ENCODE results near the gene FBXL16. TPM values are rescaled to one million over a fixed set of nuclear protein-coding genes. Genes with fewer than 3 reads are reported as not detected.
A peak's percentile ranks its signal among the peaks of the same experiment; 100 is the strongest.
"Not testable (repeated sequence)": the region's sequence is repeated elsewhere in the genome, so short reads cannot be mapped to it uniquely, and the experiment has no call there.

FBXL16 gene
- total RNA-seq, 1 donor from 2014 or later: 3.0 TPM

DNA sequence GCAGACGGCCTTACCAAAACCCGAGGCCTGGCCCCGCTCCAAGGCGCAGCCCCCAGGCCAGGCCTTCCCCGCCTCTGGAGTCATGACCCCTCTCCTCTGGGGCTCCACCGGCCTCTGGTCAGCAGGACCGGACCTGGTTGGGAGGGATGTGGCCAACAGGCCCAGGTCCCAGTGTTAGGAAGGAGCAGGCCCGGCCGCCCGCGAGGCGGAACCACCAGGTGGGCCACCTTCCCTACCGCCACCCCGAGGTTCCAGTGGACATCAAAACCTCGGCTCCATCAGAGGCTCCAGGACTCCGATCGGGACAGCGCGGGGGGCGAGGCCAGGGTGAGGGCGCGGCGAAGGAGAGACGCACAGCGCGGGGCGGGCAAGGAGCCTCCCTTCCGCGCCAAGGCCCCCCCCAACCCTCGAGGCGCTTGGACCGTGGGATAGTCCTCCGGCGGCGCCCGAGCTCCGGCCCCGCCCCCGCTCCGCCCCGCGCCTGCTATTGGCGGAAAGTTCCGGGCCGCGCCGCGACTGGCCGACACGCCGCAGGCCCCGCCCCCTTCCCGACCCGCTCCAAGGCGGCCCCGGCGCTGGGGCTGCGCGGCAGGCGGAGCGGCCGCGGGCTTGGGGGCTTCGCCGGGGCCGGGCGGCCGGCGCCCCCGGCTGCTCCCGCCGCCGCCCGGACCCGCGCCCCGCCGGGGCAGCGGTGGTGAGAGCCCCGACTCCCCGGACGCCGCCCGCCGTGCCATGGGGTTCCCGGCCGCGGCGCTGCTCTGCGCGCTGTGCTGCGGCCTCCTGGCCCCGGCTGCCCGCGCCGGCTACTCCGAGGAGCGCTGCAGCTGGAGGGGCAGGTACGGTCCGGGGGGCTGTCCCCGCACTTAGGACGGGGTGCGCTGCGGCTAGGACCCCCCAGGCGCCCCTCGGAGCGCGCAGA lies 9.2 kb upstream of the FBXL16 start, which contains the start of gene METRN:
Gene METRN, plus strand, starts transcription at position 561 of the 919 bp plus-strand sequence. Its CDS starts 172 bp downstream, at position 733.
- peak within 1 kb of the TSS; percentile 95 for H3K4me3 Mint-ChIP-seq
- no peaks in the 10 kb centered on the region for H3K36me3 Mint-ChIP-seq (ENCODE audit: low read depth)
- TF ChIP-seq, protein P1, sequence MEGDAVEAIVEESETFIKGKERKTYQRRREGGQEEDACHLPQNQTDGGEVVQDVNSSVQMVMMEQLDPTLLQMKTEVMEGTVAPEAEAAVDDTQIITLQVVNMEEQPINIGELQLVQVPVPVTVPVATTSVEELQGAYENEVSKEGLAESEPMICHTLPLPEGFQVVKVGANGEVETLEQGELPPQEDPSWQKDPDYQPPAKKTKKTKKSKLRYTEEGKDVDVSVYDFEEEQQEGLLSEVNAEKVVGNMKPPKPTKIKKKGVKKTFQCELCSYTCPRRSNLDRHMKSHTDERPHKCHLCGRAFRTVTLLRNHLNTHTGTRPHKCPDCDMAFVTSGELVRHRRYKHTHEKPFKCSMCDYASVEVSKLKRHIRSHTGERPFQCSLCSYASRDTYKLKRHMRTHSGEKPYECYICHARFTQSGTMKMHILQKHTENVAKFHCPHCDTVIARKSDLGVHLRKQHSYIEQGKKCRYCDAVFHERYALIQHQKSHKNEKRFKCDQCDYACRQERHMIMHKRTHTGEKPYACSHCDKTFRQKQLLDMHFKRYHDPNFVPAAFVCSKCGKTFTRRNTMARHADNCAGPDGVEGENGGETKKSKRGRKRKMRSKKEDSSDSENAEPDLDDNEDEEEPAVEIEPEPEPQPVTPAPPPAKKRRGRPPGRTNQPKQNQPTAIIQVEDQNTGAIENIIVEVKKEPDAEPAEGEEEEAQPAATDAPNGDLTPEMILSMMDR (conservative IDR thresholded peaks at IDR 0.05): no peak
- H3K27me3 Mint-ChIP-seq (ENCODE audit: low read depth): peaks cover 16% of the 10 kb centered on the region
- peak; percentile 94 for DNase-seq (ENCODE audit: low read depth, low spot score)
- H3K4me1 Mint-ChIP-seq: peaks cover 29% of the 10 kb centered on the region
- H3K27ac Mint-ChIP-seq (ENCODE audit: unreplicated experiment): peak within 1 kb of the TSS; percentile 96
- no peaks in the 10 kb centered on the region for H3K9me3 Mint-ChIP-seq

DNA sequence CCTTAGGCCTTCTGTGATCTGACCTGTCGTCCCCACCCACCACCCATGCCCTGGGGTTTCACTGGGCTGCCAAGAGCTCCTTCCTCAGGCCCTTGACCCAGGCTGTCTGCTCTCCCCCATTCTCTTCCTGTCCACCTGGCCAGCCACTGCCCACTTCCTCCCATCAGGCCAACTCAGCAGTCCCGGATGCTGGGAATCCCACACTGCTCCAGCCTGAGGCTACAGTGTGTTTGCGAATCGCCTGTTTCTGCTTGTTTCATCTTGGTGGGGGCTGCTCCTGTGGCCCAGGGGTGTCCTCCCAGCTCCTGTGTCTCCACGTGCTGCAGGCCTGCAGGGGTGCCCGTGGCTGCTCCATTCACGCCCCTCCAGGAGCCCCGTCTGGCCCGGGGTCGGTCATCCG lies 8.5 kb upstream of the FBXL16 start:
- Mint-ChIP-seq H3K36me3 (ENCODE audit: low read depth) (no peaks in the 10 kb centered on the region), H3K4me1 (peaks cover 29% of the 10 kb centered on the region), H3K27me3 (ENCODE audit: low read depth) (peaks cover 22% of the 10 kb centered on the region), H3K9me3 (no peaks in the 10 kb centered on the region), H3K27ac (ENCODE audit: unreplicated experiment) (no peak overlapping the region), H3K4me3 (peak overlapping the region; percentile 86)
- no peak for DNase-seq (ENCODE audit: low read depth, low spot score)
- TF ChIP-seq, protein P1 (conservative IDR thresholded peaks at IDR 0.05): no peak

DNA sequence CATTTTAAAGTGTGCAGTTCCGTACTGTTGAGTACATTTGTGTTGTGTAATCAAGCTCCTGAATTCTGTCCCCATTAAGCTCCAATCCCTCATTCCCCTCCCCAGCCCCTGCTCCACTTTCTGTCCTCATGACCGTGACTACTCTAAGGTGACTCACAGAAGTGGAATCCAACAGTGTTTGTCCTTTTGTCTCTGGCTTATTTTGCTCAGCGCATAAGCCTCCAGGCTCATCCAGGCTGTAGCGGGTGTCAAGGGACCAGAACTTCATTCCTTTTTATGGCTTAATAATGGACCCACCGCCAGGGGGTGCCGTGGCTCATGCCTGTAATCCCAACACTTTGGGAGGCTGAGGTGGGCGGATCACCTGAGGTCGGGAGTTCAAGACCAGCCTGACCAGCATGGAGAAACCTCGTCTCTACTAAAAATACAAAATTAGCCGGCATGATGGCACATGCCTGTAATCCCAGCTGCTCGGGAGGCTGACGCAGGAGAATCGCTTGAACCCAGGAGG lies 7.2 kb upstream of the FBXL16 start:
- TF ChIP-seq, protein P1 (conservative IDR thresholded peaks at IDR 0.05): peak; percentile 61
- H3K9me3 Mint-ChIP-seq; H3K27ac Mint-ChIP-seq (ENCODE audit: unreplicated experiment); H3K36me3 Mint-ChIP-seq (ENCODE audit: low read depth); DNase-seq (ENCODE audit: low read depth, low spot score): not testable (repeated sequence)
- H3K4me3 Mint-ChIP-seq: peak overlapping the region; percentile 80
- H3K27me3 Mint-ChIP-seq (ENCODE audit: low read depth): peaks cover 34% of the 10 kb centered on the region
- peaks cover 23% of the 10 kb centered on the region for H3K4me1 Mint-ChIP-seq

DNA sequence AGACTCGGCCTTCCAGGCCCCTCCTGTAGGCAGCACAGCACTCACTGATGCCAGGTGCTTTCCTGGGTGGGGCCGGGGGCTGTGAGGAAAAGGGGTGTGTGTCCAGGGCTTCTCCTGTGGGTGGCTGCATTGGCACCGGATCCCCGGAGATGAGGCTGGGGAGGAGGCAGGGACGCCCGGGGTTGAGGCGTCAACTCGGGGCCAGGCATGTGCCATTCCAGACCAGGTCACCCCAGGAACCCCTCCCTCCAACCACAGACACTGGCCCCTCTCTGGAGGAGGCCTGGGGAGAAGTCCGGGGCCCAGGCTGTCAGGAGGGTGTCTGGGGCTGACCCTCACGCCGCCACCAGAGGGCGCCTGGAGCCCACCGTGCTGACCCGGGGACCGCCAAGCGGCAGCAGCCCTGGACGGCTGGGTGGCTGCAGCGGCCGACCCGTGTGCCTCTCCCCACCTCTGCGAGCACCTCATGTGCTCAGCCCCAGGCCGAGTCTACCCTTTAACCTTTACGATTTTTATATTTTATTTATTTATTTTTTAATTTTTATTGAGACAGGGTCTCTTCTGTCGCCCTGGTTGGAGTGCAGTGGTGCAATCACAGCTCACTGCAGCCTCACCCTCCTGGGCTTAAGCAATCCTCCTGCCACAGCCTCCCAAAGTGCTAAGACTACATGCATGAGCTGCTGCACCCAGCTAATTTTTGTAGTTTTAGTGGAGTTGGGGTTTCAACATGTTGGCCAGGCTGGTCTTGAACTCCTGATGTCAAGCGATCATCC lies 6.1 kb upstream of the FBXL16 start:
- Mint-ChIP-seq H3K9me3 (no peaks in the 10 kb centered on the region), H3K4me1 (peaks cover 23% of the 10 kb centered on the region), H3K4me3 (peak overlapping the region; percentile 27), H3K36me3 (ENCODE audit: low read depth) (no peaks in the 10 kb centered on the region), H3K27ac (ENCODE audit: unreplicated experiment) (no peak overlapping the region), H3K27me3 (ENCODE audit: low read depth) (peaks cover 43% of the 10 kb centered on the region)
- peak; percentile 86 for DNase-seq (ENCODE audit: low read depth, low spot score)
- TF ChIP-seq, protein P1 (conservative IDR thresholded peaks at IDR 0.05): peak; percentile 96

DNA sequence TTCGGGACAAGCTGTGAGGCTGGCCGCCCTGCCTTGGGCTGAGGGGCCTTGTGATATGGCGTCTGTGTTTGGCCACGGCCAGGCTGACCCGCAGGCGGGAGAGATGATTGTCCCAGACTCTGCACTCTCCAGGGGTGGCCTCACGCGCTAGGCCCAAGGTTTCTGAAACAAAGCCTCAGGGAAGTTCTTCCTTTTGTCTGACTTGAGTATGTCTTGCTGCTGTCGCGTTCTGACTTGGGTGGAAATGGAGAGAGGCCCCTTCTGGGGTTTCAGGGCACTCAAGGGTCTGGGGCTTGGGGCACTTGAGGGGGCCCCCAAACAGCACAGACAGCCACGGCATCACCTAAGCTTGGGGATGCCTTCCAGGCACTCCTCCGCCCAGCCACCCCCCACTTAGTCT lies 5.5 kb upstream of the FBXL16 start:
- Mint-ChIP-seq H3K9me3 (no peaks in the 10 kb centered on the region), H3K27ac (ENCODE audit: unreplicated experiment) (no peak overlapping the region), H3K4me1 (peaks cover 18% of the 10 kb centered on the region), H3K4me3 (peak overlapping the region; percentile 27), H3K27me3 (ENCODE audit: low read depth) (peaks cover 45% of the 10 kb centered on the region), H3K36me3 (ENCODE audit: low read depth) (no peaks in the 10 kb centered on the region)
- DNase-seq (ENCODE audit: low read depth, low spot score): no peak
- TF ChIP-seq, protein P1 (conservative IDR thresholded peaks at IDR 0.05): no peak

All from neural crest cell (in vitro differentiated cells).